ENCODE data around the gene CENPO.

CENPO gene

GRCh38 chr2:24792874-24793760 lies at the start of gene CENPO, which contains the start of gene PTRHD1:
Gene CENPO, plus strand, starts transcription at chr2:24793425. Its CDS starts 495 bp downstream, at chr2:24793920.
Gene PTRHD1, minus strand, starts transcription at chr2:24793391. Its CDS starts 14 bp downstream, at chr2:24793377.
- peak; percentile 85 to 91 for DNase-seq (ENCODE audit: low read depth in 2 of 2)

GRCh38 chr2:24743924-24744323 lies 49.3 kb upstream of the CENPO start:
- no peak for DNase-seq (ENCODE audit: low read depth in 2 of 2)

GRCh38 chr2:24744356-24744755 lies 48.9 kb upstream of the CENPO start:
- no peak for DNase-seq (ENCODE audit: low read depth in 2 of 2)

- no peak for DNase-seq (ENCODE audit: low read depth in 2 of 2)
Observed at GRCh38 chr2:24745825-24746224, 47.4 kb upstream of the CENPO start.

GRCh38 chr2:24747299-24747698 lies 45.9 kb upstream of the CENPO start:
- DNase-seq (ENCODE audit: low read depth in 2 of 2) = no peak

- no peak for DNase-seq (ENCODE audit: low read depth in 2 of 2)
Observed at GRCh38 chr2:24749069-24749691, 44.0 kb upstream of the CENPO start.

- no peak for DNase-seq (ENCODE audit: low read depth in 2 of 2)
Observed at GRCh38 chr2:24754985-24755705, 38.1 kb upstream of the CENPO start.

GRCh38 chr2:24756789-24757188 lies 36.4 kb upstream of the CENPO start:
- DNase-seq (ENCODE audit: low read depth in 2 of 2) = no peak

GRCh38 chr2:24761866-24762265 lies 31.4 kb upstream of the CENPO start:
- no peak for DNase-seq (ENCODE audit: low read depth in 2 of 2)

GRCh38 chr2:24762518-24762917 lies 30.7 kb upstream of the CENPO start:
- no peak for DNase-seq (ENCODE audit: low read depth in 2 of 2)

- DNase-seq (ENCODE audit: low read depth in 2 of 2) = no peak
Observed at GRCh38 chr2:24763843-24764242, 29.4 kb upstream of the CENPO start.

- no peak for DNase-seq (ENCODE audit: low read depth in 2 of 2)
Observed at GRCh38 chr2:24766609-24767008, 26.6 kb upstream of the CENPO start.

GRCh38 chr2:24768013-24768412 lies 25.2 kb upstream of the CENPO start:
- DNase-seq (ENCODE audit: low read depth in 2 of 2) = no peak

- no peak for DNase-seq (ENCODE audit: low read depth in 2 of 2)
Observed at GRCh38 chr2:24768601-24769000, 24.6 kb upstream of the CENPO start.

GRCh38 chr2:24771061-24771460 lies 22.2 kb upstream of the CENPO start:
- DNase-seq (ENCODE audit: low read depth in 2 of 2) = no peak

- DNase-seq (ENCODE audit: low read depth in 2 of 2) = no peak
Observed at GRCh38 chr2:24771764-24772586, 21.2 kb upstream of the CENPO start.

- no peak for DNase-seq (ENCODE audit: low read depth in 2 of 2)
Observed at GRCh38 chr2:24774373-24774772, 18.9 kb upstream of the CENPO start.

GRCh38 chr2:24779116-24779515 lies 14.1 kb upstream of the CENPO start:
- no peak for DNase-seq (ENCODE audit: low read depth in 2 of 2)

GRCh38 chr2:24783641-24784040 lies 9.6 kb upstream of the CENPO start:
- DNase-seq (ENCODE audit: low read depth in 2 of 2) = no peak

GRCh38 chr2:24785671-24786321 lies 7.4 kb upstream of the CENPO start:
- no peak for DNase-seq (ENCODE audit: low read depth in 2 of 2)

- DNase-seq (ENCODE audit: low read depth in 2 of 2) = no peak
Observed at GRCh38 chr2:24787532-24787931, 5.7 kb upstream of the CENPO start.

Data from activated CD8-positive, alpha-beta memory T cell treated with anti-CD3 and anti-CD28 coated beads for 4 hours (primary cell).